ENCODE results near the gene CFL2.

The CFL2 gene

DNA sequence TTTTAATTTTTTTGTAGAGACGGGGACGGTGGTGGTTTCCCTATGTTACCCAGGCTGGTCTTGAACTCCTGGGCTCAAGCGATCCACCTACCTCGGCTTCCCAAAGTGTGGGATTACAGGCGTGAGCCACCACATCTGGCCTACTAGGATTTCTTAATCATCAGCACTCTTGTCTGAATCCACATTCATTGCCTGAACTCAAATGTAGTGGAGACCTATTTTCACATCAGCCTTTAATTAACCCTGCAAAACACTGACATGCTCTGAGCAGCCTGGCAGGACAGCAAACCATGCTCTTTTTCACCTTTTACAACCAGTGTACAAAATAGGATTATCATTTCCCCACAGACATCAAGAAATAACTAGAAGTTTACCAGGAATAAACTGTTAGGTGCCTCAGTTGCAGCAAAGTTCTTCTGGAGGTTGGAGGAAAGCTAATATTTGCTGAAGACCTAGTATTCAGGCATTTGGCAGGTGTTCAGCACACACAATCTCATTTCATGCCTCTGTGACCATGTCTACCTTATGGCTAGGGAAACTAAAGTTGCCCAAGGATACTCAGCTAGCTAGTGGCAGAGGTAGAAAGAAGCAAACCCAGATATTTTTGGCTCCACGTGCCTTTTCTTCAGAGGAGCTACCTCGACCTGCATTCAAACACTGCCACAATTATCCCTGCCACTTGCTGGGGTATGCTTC, 37.7 kb downstream of the CFL2 start:
- DNase-seq (ENCODE audit: low spot score), result no peak

DNA sequence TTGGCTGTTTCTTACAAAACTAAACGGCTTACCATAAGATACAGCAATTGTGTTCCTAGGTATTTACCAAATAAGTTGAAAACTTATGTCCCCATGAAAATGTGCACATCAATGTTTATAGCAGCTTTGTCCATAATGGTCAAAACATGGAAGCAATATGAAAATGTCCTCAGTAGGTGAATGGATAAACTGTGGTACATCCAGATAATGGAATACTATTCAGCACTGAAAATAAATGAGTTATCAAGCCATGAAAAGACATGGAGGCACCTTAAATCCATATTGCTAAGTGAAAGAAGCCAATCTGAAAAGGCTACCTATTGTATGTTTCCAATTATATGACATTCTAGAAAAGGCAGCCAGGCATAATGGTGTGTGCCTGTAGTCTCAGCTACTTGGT, 40.7 kb downstream of the CFL2 start:
- no peak for DNase-seq (ENCODE audit: low spot score)

DNA sequence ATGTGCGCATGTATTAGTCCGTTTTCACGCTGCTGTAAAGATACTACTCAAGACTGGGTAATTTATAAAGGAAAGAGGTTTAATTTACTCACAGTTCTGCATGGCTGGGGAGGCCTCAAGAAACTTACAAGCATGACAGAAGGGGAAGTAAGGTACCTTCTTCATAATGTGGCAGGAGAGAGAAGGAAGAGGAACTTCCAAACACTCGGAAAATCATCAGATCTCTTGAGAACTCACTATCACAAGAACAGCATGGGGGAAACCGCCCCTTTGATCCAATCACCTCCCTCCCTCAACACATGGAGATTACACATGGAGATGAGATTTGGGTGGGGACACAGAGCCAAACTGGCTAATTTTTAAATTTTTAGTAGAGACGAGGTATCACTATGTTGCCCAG, 42.7 kb downstream of the CFL2 start:
- DNase-seq (ENCODE audit: low spot score), result no peak

DNA sequence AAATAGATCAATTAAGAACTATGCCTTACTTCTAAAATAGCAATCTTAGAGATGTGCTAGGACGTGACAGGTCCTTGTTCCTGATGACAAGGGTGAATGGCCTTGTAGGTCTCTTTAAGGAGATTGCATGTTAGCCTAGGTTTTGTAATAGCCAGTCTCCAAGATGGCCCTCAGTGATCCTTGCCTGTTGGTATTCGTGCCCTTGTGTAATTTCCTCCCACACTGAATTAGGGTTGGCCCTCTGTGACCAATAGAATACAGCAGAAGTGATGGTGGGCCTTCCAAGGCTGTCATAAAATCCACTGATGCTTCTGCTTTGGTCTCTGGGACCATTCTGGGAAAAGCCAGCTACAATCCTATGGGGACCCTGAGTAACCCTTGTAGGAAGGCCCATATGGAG, 46.3 kb downstream of the CFL2 start:
- DNase-seq (ENCODE audit: low spot score), result no peak

DNA sequence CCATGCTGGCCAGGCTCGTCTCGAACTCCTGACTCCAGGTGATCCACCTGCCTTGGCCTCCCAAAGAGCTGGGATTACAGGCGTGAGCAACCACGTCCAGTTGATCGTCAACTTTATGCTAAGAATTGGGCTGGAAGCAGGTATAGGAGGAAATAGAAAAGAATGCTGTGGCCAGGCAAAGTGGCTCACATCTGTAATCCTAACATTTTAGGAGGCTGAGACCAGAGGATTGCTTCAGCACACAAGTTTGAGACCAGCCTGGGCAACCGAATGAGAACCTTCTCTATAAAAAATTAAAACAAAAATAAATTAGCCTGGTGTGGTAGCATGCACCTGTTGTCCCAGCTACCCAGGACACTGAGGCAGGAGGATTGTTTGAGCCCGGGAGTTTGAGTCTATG, 47.4 kb downstream of the CFL2 start:
- DNase-seq (ENCODE audit: low spot score), result no peak

DNA sequence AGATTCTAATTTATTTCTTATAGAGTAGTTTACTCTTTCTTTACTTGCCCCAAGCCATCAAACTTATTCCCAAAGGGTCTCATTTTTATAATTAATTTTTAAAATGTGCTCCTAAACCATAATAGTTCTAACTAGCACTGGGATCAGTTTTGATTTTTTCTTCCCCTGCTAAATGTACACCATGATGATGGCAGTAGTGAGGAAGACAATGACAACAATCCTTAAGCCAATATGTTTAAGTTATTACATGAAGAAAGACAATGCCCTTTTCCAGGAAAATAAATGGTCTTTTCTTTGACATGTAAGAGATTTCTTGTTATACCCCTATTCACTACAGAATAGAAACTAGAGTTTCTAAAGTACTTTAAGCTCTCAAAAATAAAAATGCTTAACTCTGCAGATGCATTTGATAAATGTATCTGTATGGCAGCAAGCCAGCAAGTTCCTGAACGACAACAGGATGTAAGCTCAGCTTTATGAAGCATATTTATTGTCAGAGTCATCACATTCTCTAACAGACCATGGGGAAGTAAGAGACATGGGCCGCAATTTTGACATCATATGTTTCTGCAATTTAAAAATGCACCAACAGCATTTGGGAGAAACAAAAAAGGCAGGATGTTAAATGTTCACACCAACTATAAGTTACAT, 48.5 kb downstream of the CFL2 start:
- no peak for DNase-seq (ENCODE audit: low spot score)

DNA sequence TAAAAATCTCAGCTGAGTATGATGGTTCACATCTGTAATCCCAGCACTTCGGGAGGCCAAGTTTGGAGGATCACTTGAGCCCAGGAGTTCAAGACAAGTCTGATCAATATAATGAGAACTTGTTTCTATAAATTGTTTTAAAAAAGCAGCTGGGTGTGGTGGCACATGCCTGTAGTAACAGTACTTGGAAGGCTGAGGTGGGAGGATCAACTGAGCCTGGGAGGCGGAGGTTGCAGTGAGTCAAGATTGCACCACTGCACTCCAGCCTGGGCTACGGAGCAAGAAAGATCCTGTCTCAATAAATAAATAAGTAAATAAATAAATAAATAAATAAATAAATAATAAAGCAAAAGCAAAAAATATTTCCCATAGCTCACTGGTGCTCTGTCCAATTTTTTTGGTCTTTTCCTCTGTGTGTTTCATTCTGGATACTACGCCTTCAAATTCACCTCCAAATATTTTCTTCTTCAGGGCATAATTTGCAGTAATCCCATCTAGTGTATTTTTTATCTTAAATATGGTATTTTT, 51.8 kb downstream of the CFL2 start:
- no peak for DNase-seq (ENCODE audit: low spot score)

DNA sequence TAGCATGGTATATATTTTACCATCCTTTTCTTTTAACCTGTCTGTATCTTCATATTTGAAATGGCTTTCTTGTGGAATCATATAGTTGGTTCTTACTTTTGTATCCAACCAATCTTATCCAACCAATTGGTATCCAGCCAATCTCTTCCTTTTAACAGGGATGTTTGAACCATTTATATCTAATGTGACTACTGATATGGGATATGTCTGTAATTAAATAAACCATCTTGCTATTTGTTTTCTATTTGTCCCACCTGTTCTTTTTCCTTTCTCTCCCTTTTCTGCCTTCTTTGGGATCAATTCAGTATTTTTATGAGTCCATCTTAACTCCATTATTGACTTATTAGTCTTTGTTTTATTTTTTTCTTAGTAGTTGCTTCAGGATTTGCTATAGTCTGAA, 53.6 kb downstream of the CFL2 start:
- DNase-seq (ENCODE audit: low spot score), result no peak
